ENCODE measurements around the gene BTBD17.
"Not testable (repeated sequence)": the region's sequence is repeated elsewhere in the genome, so short reads cannot be mapped to it uniquely, and the experiment has no call there.

The BTBD17 gene, protein sequence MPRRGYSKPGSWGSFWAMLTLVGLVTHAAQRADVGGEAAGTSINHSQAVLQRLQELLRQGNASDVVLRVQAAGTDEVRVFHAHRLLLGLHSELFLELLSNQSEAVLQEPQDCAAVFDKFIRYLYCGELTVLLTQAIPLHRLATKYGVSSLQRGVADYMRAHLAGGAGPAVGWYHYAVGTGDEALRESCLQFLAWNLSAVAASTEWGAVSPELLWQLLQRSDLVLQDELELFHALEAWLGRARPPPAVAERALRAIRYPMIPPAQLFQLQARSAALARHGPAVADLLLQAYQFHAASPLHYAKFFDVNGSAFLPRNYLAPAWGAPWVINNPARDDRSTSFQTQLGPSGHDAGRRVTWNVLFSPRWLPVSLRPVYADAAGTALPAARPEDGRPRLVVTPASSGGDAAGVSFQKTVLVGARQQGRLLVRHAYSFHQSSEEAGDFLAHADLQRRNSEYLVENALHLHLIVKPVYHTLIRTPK

DNA sequence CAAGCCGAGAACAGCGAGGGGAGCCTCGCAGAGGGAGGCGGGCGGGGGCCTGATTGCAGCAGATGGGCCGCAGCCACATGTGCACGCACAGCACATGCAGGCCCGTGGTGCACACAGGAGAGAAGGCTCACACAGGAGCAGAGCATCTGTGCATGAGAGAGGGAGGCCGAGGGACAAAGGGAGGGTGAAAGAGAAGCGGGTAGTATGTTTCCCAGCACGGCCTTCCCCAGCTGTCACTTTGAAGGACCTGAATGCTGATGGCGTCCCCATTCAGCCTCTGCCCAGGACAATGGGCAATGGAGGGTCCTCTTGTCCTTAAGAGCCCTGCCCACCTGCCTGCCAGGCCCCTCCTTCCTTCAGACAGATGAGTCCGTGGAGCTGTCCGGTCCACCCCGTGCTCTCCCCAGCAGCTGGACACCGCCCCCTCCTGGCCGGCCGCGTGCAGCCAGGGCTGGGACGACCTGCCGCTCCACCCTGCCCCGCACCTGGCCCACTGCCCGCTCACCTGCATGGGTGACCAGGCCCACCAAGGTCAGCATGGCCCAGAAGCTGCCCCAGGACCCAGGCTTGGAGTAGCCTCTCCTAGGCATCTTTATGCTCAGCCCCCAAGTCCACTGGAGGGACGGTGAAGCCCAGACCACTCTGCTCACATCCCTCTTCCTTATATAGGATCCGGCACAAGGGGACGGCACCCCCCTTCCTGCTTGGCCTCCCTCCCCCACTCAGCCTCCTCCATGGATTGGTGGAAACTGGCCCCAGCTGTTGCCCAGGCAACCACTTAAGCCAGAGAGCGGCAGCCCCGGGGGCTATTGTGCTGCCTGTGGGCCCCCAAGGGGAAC is at the start of gene BTBD17:
Gene BTBD17, minus strand, starts transcription at position 639 of the 839 bp plus-strand sequence. Its CDS starts 49 bp downstream, at position 590.
- TF ChIP-seq, protein P1, sequence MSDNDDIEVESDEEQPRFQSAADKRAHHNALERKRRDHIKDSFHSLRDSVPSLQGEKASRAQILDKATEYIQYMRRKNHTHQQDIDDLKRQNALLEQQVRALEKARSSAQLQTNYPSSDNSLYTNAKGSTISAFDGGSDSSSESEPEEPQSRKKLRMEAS (IDR thresholded peaks at IDR 0.05; ENCODE audit: low read depth, low read length), result no peak
- no peak for TF ChIP-seq POLR2A (IDR thresholded peaks at IDR 0.05; ENCODE audit: extremely low read depth, insufficient read length)
- TF ChIP-seq, protein P2, sequence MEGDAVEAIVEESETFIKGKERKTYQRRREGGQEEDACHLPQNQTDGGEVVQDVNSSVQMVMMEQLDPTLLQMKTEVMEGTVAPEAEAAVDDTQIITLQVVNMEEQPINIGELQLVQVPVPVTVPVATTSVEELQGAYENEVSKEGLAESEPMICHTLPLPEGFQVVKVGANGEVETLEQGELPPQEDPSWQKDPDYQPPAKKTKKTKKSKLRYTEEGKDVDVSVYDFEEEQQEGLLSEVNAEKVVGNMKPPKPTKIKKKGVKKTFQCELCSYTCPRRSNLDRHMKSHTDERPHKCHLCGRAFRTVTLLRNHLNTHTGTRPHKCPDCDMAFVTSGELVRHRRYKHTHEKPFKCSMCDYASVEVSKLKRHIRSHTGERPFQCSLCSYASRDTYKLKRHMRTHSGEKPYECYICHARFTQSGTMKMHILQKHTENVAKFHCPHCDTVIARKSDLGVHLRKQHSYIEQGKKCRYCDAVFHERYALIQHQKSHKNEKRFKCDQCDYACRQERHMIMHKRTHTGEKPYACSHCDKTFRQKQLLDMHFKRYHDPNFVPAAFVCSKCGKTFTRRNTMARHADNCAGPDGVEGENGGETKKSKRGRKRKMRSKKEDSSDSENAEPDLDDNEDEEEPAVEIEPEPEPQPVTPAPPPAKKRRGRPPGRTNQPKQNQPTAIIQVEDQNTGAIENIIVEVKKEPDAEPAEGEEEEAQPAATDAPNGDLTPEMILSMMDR (IDR thresholded peaks at IDR 0.05; ENCODE audit: low read depth, low read length), result peak; percentile 55
- H3K4me3 ChIP-seq (ENCODE audit: low read depth, low read length), result no peak within 1 kb of the TSS
- peak; percentile 37 for DNase-seq (ENCODE audit: low read depth)

DNA sequence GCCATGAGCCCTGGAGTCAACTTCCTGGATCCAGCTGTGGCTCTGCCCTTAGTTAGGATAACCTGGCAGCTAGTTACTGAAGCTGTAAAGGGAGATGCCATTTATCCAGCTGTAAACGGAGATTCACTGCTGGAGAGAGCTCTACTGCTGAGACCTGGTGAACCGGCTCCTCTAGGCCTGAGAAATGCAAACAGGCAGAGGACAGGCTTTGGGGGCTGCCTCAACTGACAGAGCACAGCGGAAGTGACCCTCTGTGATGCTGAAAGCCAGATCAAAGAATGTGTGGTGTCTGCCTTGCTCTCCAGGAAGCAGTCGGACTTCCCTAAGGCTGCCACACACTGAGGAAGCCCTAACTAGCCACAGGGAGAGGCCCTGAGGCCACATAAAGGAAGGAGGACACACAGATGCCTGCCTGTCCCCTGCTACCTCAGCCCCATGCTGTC is 48.4 kb upstream of the BTBD17 start:
- H3K4me3 ChIP-seq (ENCODE audit: low read depth, low read length), result no peak overlapping the region
- no peak for DNase-seq (ENCODE audit: low read depth)
- TF ChIP-seq MYC (IDR thresholded peaks at IDR 0.05; ENCODE audit: low read depth, low read length), result no peak
- TF ChIP-seq, protein P2 (IDR thresholded peaks at IDR 0.05; ENCODE audit: low read depth, low read length), result no peak

DNA sequence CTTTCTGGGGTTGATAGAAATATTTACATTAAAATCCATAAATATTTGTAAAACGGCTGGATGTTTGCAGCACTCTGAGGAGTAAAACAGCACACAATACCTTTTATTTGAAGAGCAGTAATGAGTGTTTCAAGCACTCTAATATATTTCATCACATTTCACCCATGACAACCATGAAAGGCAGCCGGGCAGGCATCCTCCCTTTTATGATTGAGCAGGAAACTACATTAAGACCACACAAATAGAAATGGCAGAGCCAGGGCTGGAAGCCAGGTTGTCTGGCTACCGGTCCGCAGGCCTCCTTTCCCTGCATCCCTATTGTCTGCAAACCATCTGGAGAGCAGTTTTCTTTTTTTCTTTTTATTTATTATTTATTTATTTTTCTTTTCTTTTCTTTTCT is 47.1 kb upstream of the BTBD17 start:
- no peak for DNase-seq (ENCODE audit: low read depth)
- no peak overlapping the region for H3K4me3 ChIP-seq (ENCODE audit: low read depth, low read length)
- TF ChIP-seq, protein P2 (IDR thresholded peaks at IDR 0.05; ENCODE audit: low read depth, low read length), result no peak
- TF ChIP-seq, protein P1 (IDR thresholded peaks at IDR 0.05; ENCODE audit: low read depth, low read length), result no peak
- TF ChIP-seq MYC (IDR thresholded peaks at IDR 0.05; ENCODE audit: low read depth, low read length), result no peak
- no peak for TF ChIP-seq POLR2A (IDR thresholded peaks at IDR 0.05; ENCODE audit: extremely low read depth, insufficient read length)

DNA sequence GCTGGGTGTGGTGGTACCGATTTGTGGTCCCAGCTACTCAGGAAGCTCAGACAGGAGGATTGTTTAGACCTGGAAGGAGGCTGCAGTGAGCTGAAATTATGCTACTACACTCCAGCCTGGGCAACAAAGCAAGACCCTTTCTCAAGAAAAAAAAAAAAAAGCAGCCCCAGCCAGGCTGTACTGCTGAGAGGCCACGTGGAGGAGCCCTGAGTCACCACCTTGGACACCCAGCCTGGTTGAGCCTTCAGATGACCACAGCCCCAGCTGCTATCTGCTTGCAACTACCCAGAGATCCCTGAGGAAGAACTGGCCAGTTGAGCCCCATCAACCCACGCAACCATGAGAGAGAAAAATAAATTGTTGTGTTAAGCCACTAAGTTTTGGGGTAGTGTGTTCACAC is 46.6 kb upstream of the BTBD17 start:
- H3K4me3 ChIP-seq (ENCODE audit: low read depth, low read length), result no peak overlapping the region
- TF ChIP-seq MYC (IDR thresholded peaks at IDR 0.05; ENCODE audit: low read depth, low read length), result 0 out of 2 replicates have a peak, but pooled peaks have one; percentile 20
- TF ChIP-seq, protein P1 (IDR thresholded peaks at IDR 0.05; ENCODE audit: low read depth, low read length), result peak; percentile 75
- no peak for TF ChIP-seq POLR2A (IDR thresholded peaks at IDR 0.05; ENCODE audit: extremely low read depth, insufficient read length)
- TF ChIP-seq, protein P2 (IDR thresholded peaks at IDR 0.05; ENCODE audit: low read depth, low read length), result peak; percentile 20
- peak; percentile 62 for DNase-seq (ENCODE audit: low read depth)

DNA sequence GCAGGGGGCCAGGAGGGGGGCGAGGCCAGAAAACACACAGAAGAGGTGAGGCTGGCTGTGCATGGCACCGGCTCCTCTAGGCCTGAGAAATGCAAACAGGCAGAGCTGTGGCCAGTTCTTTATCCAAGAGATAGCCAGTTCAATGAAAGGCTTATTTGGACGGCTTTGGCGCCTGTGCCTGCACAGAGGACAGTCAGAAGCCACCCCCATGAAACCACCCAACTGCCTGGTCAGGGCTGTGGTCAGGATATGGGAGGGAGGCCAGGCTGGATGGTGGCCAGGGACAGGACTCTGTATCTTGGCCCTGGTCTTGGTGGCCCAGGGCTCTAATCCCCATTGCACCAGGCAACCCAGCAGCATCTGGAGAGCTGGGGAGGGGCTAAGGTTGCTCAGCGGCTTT is 45.7 kb upstream of the BTBD17 start:
- no peak for TF ChIP-seq POLR2A (IDR thresholded peaks at IDR 0.05; ENCODE audit: extremely low read depth, insufficient read length)
- TF ChIP-seq, protein P2 (IDR thresholded peaks at IDR 0.05; ENCODE audit: low read depth, low read length), result no peak
- TF ChIP-seq, protein P1 (IDR thresholded peaks at IDR 0.05; ENCODE audit: low read depth, low read length), result no peak
- no peak for TF ChIP-seq MYC (IDR thresholded peaks at IDR 0.05; ENCODE audit: low read depth, low read length)
- no peak for DNase-seq (ENCODE audit: low read depth)
- no peak overlapping the region for H3K4me3 ChIP-seq (ENCODE audit: low read depth, low read length)

DNA sequence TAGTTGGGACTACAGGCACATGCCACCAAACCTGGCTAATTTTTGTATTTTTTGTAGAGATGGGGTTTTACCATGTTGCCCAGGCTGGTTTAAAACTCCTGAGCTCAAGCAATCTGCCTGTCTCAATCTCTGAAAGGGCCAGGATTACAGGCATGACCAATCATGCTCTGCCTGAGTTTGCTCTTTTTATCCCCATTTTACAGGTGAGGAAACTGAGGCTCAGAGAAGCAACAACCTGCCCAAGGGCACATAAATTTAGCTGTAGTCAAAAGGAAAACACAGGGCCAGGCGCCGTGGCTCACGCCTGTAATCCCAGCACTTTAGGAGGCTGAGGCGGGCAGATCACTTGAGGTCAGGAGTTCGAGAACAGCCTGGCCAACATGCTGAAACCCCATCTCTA is 43.6 kb upstream of the BTBD17 start:
- not testable (repeated sequence) for H3K4me3 ChIP-seq (ENCODE audit: low read depth, low read length); DNase-seq (ENCODE audit: low read depth)

All from NB4 (cell line).